HG03432 (cell line): ENCODE measurements around the gene TPM1.
"Not testable (repeated sequence)": the region's sequence is repeated elsewhere in the genome, so short reads cannot be mapped to it uniquely, and the experiment has no call there.

Experiments
- ATAC-seq: cut with Tn5 transposase; IDR thresholded peaks from one replicate; pipeline ENCODE4 v1.9.1; 2021; ENCODE audit warnings: mild to moderate bottlenecking, moderate library complexity; ENCODE audit not compliant: unreplicated experiment

TPM1 gene

DNA sequence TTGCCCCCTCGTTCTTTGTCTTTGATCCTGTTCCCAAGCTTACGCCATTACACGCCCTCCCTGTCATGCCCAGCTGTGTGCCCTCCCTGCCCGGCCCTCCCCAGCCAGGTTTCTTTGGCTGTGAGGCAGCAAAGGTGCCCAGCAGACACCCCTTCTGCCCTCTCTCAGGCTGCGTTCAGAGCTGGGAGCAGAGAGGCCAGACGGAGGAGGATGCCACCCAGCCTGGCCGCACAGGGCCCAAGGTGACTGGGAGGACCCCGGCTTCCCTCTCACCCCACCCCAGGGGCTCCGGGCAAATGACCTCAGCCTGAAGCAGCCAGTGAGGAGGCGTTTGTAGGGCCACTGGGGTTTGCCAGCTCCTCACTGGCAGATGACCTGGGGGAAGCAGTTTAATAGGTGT, 48.3 kb downstream of the TPM1 start:
- no peak for ATAC-seq

DNA sequence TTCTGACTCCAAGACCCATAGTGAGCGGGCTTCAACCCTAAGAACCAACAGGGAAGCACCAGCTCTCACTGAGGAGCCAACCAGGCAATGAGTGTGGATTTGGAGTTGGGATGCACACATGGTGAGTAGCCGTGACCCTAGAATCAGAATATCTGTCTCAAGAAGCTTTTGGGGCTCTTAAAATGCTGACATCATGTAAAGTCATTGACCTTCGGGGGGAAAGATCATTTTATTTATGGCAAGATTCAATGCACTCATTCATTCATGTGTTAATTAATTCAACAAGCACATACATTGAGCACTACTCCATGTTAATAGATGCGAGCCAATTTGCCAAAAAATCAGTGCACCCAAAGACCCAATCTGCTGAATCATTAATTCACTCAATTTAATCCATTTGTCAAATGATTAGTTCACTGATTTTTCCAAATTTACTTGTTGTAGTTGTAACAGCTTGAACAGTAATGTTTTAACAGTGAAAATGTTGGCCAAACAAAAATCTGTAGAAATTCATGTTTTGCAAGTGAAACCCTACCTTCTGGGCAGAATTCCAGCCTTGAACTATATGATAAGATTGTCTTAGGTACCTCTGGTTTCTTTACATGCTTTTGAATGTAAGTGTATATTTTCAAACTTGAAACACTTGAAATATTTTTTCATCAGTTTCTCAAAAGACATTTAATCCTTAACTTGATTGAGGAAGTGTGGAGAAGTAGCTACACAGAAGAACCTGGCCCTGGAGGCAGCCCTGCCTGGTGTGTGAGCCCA, 49.3 kb downstream of the TPM1 start:
- no peak for ATAC-seq

DNA sequence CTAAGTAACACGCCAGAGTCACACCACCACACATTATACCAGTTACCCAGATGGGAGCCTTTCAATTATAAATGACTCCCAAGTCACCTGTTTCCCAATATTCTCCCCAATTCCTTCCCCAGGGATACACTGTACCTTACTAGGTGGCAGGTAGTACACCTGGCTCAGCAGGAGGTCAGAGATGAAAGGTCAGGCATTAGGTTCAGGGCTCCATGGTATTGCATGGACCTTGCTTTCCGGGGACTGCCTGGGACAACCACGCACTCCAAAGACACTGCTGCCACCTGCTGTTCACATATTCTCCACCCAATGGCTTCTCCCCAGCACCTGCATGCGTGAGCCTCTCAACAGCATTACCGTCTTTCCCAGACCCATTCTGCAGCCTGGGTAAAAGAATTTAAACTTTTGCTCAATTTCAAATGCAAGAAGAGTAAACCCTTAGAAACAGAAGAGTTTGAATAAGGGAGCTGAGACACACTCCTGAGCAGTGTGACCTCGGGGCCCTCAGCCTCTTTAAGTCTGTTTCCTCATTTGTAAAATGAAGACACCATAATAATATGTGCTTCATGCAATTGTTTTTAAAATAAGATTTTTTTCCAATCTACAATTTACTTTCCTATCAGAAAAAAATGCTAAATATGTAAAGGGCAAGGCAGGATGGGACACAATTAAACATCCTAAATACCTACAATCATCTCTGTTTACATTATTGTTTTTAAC, 51.1 kb downstream of the TPM1 start:
- peak; percentile 56 for ATAC-seq

DNA sequence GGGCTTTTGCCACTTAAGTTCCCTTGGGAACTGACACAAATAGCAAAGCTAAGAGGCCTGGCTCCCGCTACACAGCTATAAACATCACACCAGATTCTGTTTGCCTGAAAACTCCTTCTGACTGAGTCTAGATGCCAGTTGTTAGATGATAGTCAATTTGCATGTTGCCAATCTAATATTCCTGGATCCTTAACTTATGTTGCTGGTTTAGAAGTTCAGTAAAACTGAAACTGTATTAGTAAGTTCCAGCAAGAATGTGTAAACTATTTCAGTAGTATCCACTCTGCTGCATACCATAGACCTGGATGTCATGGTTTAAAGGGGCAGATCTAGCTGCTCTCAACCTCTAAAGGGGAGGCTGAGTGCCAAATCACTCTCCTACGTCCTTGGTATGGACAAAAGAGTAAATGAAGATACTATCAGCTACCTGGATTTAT, 52.0 kb downstream of the TPM1 start:
- no peak for ATAC-seq

DNA sequence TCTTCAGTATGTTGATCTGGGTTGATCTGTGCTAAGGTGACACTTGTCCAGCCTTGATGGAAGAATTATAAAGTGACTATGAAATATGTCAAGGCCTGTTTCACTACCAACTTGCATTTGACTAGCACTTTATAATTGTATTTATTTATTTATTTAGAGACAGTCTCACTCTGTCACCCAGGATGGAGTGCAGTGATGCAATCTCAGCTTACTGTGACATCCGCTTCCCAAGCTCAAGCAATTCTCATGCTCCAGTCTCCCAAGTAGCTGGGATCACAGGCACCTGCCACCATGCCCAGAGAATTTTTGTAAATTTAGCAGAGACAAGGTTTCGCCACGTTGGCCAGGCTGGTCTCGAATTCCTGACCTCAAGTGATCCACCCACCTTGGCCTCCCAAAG, 53.6 kb downstream of the TPM1 start:
- no peak for ATAC-seq

DNA sequence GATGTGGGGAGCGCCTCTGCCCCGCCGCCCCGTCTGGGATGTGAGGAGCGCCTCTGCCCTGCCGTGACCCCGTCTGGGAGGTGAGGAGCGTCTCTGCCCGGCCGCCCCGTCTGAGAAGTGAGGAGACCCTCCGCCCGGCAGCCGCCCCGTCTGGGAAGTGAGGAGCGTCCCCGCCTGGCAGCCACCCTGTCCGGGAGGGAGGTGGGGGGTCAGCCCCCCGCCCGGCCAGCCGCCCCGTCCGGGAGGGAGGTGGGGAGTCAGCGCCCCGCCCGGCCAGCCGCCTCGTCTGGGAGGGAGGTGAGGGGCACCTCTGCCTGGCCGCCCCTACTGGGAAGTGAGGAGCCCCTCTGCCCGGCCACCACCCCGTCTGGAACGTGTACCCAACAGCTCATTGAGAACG, 56.4 kb downstream of the TPM1 start:
- ATAC-seq, result not testable (repeated sequence)

DNA sequence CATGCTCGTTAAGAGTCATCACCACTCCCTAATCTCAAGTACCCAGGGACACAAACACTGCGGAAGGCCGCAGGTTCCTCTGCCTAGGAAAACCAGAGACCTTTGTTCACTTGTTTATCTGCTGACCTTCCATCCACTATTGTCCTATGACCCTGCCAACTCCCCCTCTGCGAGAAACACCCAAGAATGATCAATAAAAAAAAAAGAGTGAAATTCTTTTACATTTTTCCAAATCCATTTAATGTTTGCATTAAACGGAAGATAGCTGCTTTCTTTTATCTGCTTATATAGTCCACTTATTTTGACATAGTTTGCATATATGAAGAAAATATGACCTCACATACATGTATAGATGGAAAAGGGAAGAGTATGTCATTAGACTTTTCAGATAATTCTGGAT, 57.0 kb downstream of the TPM1 start:
- ATAC-seq, result not testable (repeated sequence)

DNA sequence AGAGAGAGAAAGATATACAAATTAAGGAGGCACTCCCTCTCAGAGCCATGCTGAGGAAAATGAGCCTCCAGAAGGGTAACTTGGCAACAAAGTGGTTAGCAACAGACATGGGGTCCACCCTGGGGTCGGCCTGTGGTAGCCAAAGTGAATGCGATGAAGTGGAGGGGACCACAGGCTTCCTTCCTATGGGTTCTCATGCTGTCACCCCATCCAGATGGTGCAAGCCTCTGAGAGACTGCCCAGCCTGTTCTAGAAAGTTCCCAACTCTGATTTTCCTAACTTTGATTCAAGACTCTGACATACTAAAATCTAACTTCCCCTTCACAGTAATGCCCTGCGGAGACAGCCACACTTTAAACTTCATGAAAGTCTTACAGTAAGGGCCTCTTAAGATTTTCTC, 60.9 kb downstream of the TPM1 start:
- no peak for ATAC-seq

DNA sequence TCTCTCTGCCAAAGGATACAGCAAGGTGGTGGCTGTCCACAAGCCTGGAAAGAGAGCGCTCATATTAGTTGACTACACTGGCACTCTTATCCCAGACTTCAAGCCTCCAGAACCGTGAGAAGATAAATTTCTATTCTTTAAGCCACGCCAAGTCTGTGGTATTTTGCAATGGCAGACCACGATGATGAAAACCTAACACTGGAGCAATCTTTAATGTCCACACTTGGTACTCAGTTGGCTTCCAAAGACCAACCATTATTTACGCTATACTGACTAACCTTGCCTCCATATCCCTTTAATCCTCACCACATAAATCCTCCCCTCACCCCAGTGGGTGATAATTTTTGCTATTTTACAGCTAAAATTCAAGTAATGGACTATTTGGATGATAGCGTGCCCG, 62.2 kb downstream of the TPM1 start:
- ATAC-seq, result no peak

DNA sequence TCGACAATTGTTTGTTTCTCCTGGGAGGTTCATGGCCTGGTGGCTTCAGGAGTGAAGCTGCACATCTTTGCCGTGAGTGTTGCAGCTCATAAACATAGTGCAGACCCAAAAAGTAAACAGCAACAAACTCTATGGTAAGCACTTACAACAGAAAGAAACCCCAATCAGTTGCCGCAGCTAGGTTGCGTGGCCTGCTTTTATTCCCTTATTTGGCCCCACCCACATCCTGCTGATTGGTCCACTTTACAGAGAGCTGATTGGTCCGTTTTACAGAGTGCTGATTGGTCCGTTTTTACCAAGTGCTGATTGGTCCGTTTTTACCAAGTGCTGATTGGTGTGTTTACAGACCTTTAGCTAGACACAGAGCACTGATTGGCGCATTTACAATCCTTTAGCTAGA, 62.8 kb downstream of the TPM1 start:
- ATAC-seq, result not testable (repeated sequence)

DNA sequence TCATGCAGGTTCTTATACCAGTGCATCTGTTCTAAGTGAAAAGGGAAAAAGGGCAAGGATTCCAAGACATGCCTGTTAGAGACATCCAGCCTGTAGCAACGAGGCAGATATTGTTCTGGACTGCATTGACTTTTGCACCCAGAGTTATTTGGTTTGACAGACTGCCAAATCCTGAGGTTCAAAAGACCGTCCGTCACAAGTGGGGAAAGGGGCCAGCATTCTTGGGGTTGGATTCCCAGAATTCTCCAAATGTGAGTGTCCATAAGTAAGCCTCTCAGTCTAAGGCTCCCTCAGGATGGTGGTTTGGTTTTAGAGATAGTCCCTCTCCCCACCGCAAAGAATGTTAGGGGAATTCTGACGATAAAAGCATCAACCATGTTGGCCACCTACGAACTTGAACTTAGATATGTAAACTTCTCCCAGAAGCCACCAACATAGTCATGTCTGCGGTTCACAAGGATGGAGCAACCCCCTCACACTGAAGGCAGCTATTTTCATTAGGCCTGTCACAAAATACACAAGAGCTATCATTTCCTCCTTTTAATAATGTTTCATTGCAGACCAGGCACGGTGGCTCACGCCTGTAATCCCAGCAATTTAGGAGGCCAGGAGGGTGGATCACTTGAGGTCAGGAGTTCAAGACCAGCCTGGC, 65.5 kb downstream of the TPM1 start:
- ATAC-seq, result no peak

DNA sequence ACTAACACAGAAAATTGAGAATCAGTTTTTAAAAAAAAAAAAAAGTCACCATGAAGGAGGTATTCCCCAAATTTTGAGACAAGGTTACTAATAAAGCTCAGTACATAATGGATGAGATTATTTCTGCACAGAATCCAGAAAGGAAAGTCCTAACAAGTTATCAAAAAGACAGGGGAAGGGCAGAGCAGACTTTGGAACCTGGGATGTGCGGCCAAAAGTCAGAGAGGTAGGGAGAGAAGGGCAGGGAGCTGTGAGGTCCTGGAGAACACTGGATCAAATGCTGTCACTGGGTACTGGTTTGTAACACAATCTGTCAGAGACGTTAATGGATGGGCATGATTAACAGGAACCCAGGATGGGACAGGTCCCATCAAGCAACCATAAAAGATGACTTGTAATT, 67.0 kb downstream of the TPM1 start:
- ATAC-seq, result no peak

DNA sequence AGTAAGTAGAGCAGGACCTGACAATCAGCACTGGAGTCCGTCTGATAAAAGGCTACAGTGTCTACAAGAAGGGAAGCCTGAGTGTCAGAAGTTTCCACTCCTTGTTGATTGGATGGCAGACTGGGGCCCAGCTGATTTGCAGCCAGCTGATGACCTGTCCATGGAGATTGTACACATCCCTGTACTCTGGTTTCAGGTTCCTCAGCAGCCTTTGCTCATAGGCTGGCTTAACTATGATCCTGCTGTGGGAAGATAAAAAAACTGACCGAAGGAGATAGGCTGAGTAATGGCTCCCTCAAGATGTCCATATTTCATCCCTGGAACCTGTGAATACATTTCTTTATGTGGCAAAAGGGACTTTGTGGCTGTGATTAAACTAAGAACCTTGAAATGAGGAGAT, 67.4 kb downstream of the TPM1 start:
- ATAC-seq, result no peak

DNA sequence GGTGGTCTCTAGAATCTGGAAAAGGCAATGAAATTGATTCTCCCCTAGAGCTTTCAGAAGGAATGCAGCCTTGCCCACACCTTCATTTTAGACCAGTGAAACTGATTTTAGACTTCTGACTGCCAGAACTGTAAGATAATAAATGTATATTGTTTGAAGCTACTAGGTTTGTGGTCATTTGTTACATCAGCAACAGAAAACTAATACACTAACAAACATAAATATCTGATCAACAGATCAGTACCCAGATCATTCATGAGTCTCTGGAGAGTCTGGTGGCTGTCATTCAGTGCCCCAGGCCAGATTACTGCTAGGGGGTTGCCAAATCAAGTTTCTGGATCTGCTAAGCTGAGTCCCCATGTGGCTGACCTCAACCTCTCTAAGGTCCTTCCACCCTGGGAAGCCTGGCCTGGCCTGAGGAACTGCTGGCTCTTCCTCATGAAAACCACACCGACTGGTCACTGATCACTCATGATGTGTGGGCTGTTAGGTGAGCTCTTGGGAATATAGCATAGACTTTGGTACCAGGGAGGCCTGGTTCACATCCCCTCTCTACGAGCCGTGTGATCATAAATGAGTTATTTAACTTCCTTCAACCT, 68.0 kb downstream of the TPM1 start:
- ATAC-seq, result no peak

DNA sequence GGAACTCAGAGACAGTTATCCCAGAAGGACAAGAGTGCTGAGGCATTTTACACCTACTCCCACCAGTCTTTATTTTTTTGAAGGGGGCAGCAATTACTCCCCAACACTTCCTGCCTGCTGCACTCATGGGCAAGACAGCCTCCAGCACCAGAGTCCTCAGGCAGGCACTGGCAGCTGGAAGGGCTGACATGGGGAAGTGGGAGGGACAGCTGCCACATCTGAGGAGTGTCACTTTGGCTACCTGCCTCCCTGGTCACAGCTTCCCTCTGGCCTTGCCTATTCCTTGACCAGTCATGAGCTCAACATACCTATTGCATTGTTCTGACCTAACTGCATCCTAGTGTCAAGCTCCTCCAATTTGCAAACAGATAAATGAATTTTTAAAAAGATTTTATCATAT, 68.9 kb downstream of the TPM1 start:
- no peak for ATAC-seq

DNA sequence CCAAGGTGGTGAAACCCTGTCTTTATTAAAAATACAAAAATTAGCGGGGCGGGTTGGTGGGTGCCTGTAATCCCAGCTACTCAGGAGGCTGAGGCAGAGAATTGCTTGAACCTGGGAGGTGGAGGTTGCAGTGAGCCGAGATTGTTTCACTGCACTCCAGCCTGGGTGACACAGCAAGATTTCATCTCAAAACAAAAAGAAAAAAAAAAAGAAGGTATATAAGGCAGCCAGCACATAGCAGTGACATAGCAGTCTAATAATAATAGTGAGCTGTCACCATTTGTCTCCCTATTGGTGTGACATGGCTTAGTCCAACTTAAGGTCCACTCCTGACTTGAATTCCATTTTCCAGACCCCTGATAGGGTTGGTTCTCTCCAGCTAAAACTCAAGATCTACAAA, 70.3 kb downstream of the TPM1 start:
- no peak for ATAC-seq

DNA sequence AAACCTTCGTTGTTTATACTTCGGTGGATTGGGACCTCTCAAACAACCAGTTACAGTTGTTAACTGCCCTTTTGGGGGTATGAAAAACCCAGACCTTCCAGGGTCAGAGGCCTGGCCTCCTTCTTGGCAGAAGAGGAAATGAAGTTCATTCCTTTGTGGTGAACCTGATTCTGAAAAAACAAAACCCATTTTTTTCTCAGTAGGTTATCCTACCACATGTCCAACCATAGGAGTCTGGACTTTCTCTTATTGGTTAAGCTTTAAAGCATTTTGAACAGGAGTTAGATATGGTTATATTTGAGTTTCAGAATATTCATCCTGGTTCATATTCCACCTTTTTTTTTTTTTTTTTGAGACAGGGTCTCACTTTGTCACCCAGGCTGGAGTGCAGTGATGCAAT, 71.9 kb downstream of the TPM1 start:
- no peak for ATAC-seq
